Smooth muscle cell (in vitro differentiated cells): Measurements from ENCODE around the gene CRACDL. TPM values are rescaled to one million over a fixed set of nuclear protein-coding genes. Genes with fewer than 3 reads are reported as not detected.

ENCODE experiments used
- DNase-seq: peaks from one replicate; lab custom pipeline; 2025; ENCODE audit not compliant: unreplicated experiment; lab: John Stamatoyannopoulos, UW
- H2AFZ ChIP-seq: fragments of 200-600 bp; sonication (generic); 2 replicates; pipeline ENCODE4 v1.6.0; 2016; ENCODE audit warnings: antibody characterized with exemption, low read depth, mild to moderate bottlenecking
- H3F3A ChIP-seq: fragments of 200-600 bp; sonication (generic); 2 replicates; pipeline ENCODE4 v1.6.0; 2017; ENCODE audit warnings: antibody characterized with exemption, low read depth
- H3K27ac ChIP-seq: fragments of 200-600 bp; sonication (generic); 2 replicates; pipeline ENCODE4 v1.5.1; 2016; ENCODE audit warnings: low read depth, mild to moderate bottlenecking
- H3K27me3 ChIP-seq: fragments of 200-600 bp; sonication (generic); 2 replicates; pipeline ENCODE4 v1.6.1; 2016; ENCODE audit warnings: low read depth, mild to moderate bottlenecking
- H3K36me3 ChIP-seq: fragments of 200-600 bp; sonication (generic); 2 replicates; pipeline ENCODE4 v1.5.1; 2016; ENCODE audit warnings: low read depth
- H3K4me1 ChIP-seq: fragments of 200-600 bp; sonication (generic); 2 replicates; pipeline ENCODE4 v1.5.1; 2016; ENCODE audit warnings: low read depth
- H3K4me2 ChIP-seq: fragments of 200-600 bp; sonication (generic); 2 replicates; pipeline ENCODE4 v1.6.0; 2016; ENCODE audit warnings: mild to moderate bottlenecking
- H3K4me3 ChIP-seq: fragments of 200-600 bp; sonication (generic); 2 replicates; pipeline ENCODE4 v1.5.1; 2016; ENCODE audit warnings: mild to moderate bottlenecking
- H3K79me2 ChIP-seq: fragments of 200-600 bp; sonication (generic); 2 replicates; pipeline ENCODE4 v1.6.0; 2016; ENCODE audit warnings: low read depth, mild to moderate bottlenecking
- H3K9ac ChIP-seq: fragments of 200-600 bp; sonication (generic); 2 replicates; pipeline ENCODE4 v1.6.0; 2016; ENCODE audit warnings: low read depth
- H3K9me3 ChIP-seq: fragments of 200-600 bp; sonication (generic); replicated peaks from 2 replicates; pipeline ENCODE4 v1.5.1; 2016; ENCODE audit warnings: low read depth
- H4K20me1 ChIP-seq: fragments of 200-600 bp; sonication (generic); 2 replicates; pipeline ENCODE4 v1.6.0; 2016; ENCODE audit warnings: low read depth
- WGBS: methylation state at CpG from one replicate; pipeline ENCODE4 v1.1.7; 2016; ENCODE audit warnings: low lambda C conversion rate; 5-methylcytosine and 5-hydroxymethylcytosine counted together
- polyA plus RNA-seq: library from polyadenylated mRNA; unstranded; fragments of >200 nt; fragmentation: Nextera tagmentation; extraction: Ambion mirVana; gene quantifications from 2 replicates; pipeline ENCODE4 v1.2.1, GENCODE V29; 2016
- total RNA-seq: library from RNA; depleted of rRNA; stranded (reverse); fragments of >200 nt; gene quantifications from 2 replicates; pipeline ENCODE4 v1.2.3, GENCODE V29; 2014
- TF ChIP-seq, protein P1 (sequence below): fragments of 200-600 bp; sonication (generic); IDR thresholded peaks from 2 replicates; pipeline ENCODE4 v1.5.1; 2017; ENCODE audit warnings: borderline replicate concordance, mild to moderate bottlenecking, antibody characterized with exemption; ENCODE audit not compliant: insufficient read depth, poor library complexity, severe bottlenecking

Gene CRACDL
- total and polyA plus RNA-seq, 2 experiments from 2014 or later, result 0.72 to 2.2 TPM

DNA sequence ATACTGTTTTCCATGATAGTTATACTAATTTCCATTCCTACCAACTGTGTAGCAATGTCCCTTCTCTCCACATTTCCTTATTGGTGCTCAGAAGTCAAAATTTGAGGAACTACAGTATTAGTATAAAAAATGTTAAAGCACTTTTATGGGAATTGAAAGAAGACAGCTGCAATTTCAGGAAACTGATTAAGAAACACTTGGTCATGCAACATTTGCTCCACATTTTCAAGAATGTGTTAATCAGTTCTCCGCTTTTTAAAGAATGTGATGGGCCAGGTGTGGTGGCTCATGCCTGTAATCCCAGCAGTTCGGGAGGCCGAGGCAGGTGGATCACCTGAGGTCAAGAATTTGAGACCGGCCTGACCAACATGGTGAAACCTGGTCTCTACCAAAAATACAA, 171.5 kb downstream of the CRACDL start:
- no peak for DNase-seq
- H3K4me3 ChIP-seq, result no peak overlapping the region
- no peak overlapping the region for H3K27ac ChIP-seq
- TF ChIP-seq, protein P1, sequence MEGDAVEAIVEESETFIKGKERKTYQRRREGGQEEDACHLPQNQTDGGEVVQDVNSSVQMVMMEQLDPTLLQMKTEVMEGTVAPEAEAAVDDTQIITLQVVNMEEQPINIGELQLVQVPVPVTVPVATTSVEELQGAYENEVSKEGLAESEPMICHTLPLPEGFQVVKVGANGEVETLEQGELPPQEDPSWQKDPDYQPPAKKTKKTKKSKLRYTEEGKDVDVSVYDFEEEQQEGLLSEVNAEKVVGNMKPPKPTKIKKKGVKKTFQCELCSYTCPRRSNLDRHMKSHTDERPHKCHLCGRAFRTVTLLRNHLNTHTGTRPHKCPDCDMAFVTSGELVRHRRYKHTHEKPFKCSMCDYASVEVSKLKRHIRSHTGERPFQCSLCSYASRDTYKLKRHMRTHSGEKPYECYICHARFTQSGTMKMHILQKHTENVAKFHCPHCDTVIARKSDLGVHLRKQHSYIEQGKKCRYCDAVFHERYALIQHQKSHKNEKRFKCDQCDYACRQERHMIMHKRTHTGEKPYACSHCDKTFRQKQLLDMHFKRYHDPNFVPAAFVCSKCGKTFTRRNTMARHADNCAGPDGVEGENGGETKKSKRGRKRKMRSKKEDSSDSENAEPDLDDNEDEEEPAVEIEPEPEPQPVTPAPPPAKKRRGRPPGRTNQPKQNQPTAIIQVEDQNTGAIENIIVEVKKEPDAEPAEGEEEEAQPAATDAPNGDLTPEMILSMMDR, result no peak
- no peaks in the 10 kb centered on the region for H3K79me2 ChIP-seq
- H3K4me1 ChIP-seq, result no peaks in the 10 kb centered on the region
- no peak overlapping the region for H3K9ac ChIP-seq
- no peaks in the 10 kb centered on the region for H3K27me3 ChIP-seq
- no peak overlapping the region for H3K4me2 ChIP-seq
- no peaks in the 10 kb centered on the region for H3K36me3 ChIP-seq
- 94% methylated on average over 4 of the region's 4 CpGs for WGBS
- no peaks in the 10 kb centered on the region for H3F3A ChIP-seq
- no peaks in the 10 kb centered on the region for H4K20me1 ChIP-seq
- no peaks in the 10 kb centered on the region for H3K9me3 ChIP-seq
- H2AFZ ChIP-seq, result no peak overlapping the region

DNA sequence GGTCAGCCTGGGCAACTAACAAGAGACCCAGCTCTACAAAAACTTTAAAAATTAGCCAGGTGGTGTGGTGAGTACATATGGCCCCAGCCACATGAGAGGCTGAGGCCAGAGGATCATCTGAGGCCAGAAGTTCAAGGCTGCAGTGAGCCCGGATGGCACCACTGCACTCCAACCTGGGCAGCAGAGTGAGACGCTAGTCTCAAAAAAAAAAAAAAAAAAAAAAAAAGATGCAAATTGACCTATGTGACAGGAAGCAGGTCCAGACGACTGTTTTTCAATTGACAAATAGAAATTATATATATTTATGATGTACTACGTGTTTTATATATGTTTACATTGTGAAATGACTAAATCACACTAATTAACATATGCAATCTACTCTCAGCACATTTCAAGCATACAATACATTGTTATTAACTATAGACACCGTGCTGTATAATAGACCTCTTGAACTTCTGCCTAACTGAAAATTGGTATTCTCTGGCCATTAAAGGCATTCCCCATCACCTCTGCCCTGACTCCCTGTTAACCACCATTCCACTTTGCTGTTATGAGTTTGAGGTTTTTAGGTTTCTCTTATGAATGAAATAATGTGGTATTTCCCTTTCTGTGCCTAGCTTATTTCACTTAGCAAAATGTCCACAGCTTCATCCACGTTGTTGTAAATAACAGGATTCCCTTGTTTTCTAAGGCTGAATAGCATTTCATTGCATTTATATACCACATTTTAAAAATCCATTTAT, 172.6 kb downstream of the CRACDL start:
- H3K4me1 ChIP-seq, result no peaks in the 10 kb centered on the region
- H3K9me3 ChIP-seq, result no peaks in the 10 kb centered on the region
- no peaks in the 10 kb centered on the region for H3K79me2 ChIP-seq
- no peaks in the 10 kb centered on the region for H3F3A ChIP-seq
- no peak overlapping the region for H3K4me3 ChIP-seq
- no peaks in the 10 kb centered on the region for H3K27me3 ChIP-seq
- H4K20me1 ChIP-seq, result no peaks in the 10 kb centered on the region
- no peak overlapping the region for H3K9ac ChIP-seq
- no peak overlapping the region for H3K4me2 ChIP-seq
- DNase-seq, result no peak
- TF ChIP-seq, protein P1, result no peak
- H2AFZ ChIP-seq, result no peak overlapping the region
- H3K27ac ChIP-seq, result no peak overlapping the region
- no peaks in the 10 kb centered on the region for H3K36me3 ChIP-seq
- 84% methylated on average over 5 of the region's 6 CpGs for WGBS

- Histone ChIP-seq H4K20me1 (no peaks in the 10 kb centered on the region), H3K4me3 (no peak overlapping the region), H3K27me3 (no peaks in the 10 kb centered on the region), H3K4me2 (no peak overlapping the region), H3K9ac (no peak overlapping the region), H2AFZ (no peak overlapping the region), H3F3A (no peaks in the 10 kb centered on the region), H3K27ac (no peak overlapping the region), H3K36me3 (no peaks in the 10 kb centered on the region), H3K79me2 (no peaks in the 10 kb centered on the region), H3K4me1 (no peaks in the 10 kb centered on the region), H3K9me3 (no peaks in the 10 kb centered on the region)
- TF ChIP-seq, protein P1, result no peak
- WGBS, result 88% methylated on average over 6 of the region's 6 CpGs
- no peak for DNase-seq
These were observed 174.1 kb downstream of the CRACDL start for GRCh38 chr2:98761909-98762308.

DNA sequence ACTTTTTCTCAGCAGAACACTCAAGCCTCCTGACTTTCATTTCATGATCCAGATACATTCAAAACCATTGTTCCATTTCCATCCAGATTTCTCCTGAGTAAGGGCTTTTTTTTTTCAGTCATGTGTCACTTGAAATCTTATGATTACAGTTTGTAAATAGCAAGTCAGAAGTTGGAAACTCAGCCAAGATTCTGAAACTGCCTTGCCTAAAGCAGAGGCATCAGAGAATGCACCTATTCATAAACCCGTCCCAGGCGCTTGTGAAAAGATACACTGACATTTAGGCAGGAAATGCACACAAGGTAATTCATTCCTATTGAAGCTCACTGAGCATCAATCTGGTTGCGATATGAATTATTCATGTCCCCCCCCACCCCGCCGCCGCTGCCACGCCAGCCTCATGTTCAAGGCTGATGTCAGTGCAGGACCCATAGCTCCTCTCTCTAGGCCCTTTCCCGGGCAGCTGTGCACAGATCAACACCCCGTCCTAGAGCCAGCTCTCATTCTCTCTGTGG, 174.7 kb downstream of the CRACDL start:
- Histone ChIP-seq H3K36me3 (no peaks in the 10 kb centered on the region), H3K9ac (no peak overlapping the region), H3F3A (no peaks in the 10 kb centered on the region), H3K4me1 (no peaks in the 10 kb centered on the region), H4K20me1 (no peaks in the 10 kb centered on the region), H2AFZ (no peak overlapping the region), H3K4me3 (no peak overlapping the region), H3K27ac (no peak overlapping the region), H3K79me2 (no peaks in the 10 kb centered on the region), H3K4me2 (no peak overlapping the region), H3K27me3 (no peaks in the 10 kb centered on the region), H3K9me3 (no peaks in the 10 kb centered on the region)
- TF ChIP-seq, protein P1, result no peak
- DNase-seq, result no peak
- WGBS, result 76% methylated on average over 9 of the region's 9 CpGs
